Spinal cord (tissue), 10 donors: ENCODE measurements around the gene CDH13. TPM values are rescaled to one million over a fixed set of nuclear protein-coding genes. Genes with fewer than 3 reads are reported as not detected.

Experiments
- DNase-seq, 6 donors: peaks; one replicate each; pipeline versions ENCODE4 v3.0.0 to v3.0.0-alpha.2; 2013 to 2015; ENCODE audit warnings: low spot score in 6 of 6, low read depth in 4 of 6
- H3K27ac ChIP-seq: one replicate; pipeline ENCODE4 v1.5.1; 2013; ENCODE audit warnings: low read depth, low read length, control low read depth
- H3K27me3 ChIP-seq: one replicate; pipeline ENCODE4 v1.6.1; 2013; ENCODE audit warnings: low read length; ENCODE audit not compliant: control insufficient read depth, insufficient read depth
- H3K36me3 ChIP-seq: one replicate; pipeline ENCODE4 v1.6.1; 2013; ENCODE audit warnings: low read length; ENCODE audit not compliant: control insufficient read depth, insufficient read depth
- H3K4me1 ChIP-seq: one replicate; pipeline ENCODE4 v1.6.1; 2013; ENCODE audit warnings: low read length; ENCODE audit not compliant: control insufficient read depth, insufficient read depth
- H3K4me3 ChIP-seq: one replicate; pipeline ENCODE4 v1.5.1; 2013; ENCODE audit warnings: low read depth, low read length, control low read depth
- H3K9me3 ChIP-seq: one replicate; pipeline ENCODE4 v1.6.1; 2013; ENCODE audit warnings: low read length; ENCODE audit not compliant: control insufficient read depth, insufficient read depth
- WGBS: methylation state at CpG from one replicate; pipeline ENCODE4 v1.1.5; 2013; ENCODE audit warnings: missing lambda C conversion rate; ENCODE audit not compliant: insufficient coverage; 5-methylcytosine and 5-hydroxymethylcytosine counted together
- polyA plus RNA-seq, 2 donors: library from polyadenylated mRNA; unstranded; fragments of 120-200 nt; gene quantifications; one replicate each; pipeline ENCODE4 v1.2.1, GENCODE V29; 2013; ENCODE audit not compliant: insufficient read length in 2 of 2
- total RNA-seq, 2 donors: library from RNA; depleted of rRNA in 1 of 2; stranded (reverse); fragments of 120-200 nt in 1 of 2; fragments of >200 nt in 1 of 2; gene quantifications; one replicate each; pipeline versions ENCODE4 v1.2.3 to v1.2.4, GENCODE V29; 2013 to 2014
- donor health status: healthy.

Gene CDH13
- total and polyA plus RNA-seq, 4 donors: 34.5 to 82.3 (median 76.4) TPM

DNA sequence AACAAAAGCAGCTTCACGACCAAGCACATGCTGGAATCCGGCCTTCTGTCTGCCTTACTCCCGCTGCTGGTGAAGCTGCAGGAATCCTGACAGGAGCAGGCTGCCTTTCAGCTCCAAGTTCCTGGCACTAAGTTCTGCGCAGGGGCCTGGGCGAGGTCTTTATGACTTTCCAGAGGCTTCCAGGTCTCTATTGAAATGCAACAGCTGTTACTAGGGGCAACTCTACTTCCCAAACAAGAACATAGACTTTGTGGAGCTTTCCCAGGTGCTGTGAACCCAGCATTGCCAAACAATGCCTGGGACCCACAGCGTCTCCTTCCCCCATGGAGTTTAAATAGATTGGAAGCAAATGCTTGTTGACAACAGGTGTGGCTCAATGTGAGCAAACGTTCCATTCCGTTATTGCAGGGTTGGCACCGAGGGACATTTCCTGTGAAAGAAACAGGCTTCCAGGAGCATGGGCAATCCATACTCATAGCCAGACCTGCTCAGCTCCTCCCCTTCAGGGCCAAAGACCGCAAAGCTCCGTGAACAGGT lies 156.0 kb downstream of the CDH13 start:
- H3K27ac ChIP-seq: no peak overlapping the region
- H3K9me3 ChIP-seq: no peaks in the 10 kb centered on the region
- 7% methylated on average over 8 of the region's 11 CpGs for WGBS
- H3K27me3 ChIP-seq: no peaks in the 10 kb centered on the region
- DNase-seq: peak in 4 of 6 donors; percentile 22 to 79 (median 51)
- H3K4me3 ChIP-seq: no peak overlapping the region
- no peaks in the 10 kb centered on the region for H3K36me3 ChIP-seq
- peaks cover 15% of the 10 kb centered on the region for H3K4me1 ChIP-seq

DNA sequence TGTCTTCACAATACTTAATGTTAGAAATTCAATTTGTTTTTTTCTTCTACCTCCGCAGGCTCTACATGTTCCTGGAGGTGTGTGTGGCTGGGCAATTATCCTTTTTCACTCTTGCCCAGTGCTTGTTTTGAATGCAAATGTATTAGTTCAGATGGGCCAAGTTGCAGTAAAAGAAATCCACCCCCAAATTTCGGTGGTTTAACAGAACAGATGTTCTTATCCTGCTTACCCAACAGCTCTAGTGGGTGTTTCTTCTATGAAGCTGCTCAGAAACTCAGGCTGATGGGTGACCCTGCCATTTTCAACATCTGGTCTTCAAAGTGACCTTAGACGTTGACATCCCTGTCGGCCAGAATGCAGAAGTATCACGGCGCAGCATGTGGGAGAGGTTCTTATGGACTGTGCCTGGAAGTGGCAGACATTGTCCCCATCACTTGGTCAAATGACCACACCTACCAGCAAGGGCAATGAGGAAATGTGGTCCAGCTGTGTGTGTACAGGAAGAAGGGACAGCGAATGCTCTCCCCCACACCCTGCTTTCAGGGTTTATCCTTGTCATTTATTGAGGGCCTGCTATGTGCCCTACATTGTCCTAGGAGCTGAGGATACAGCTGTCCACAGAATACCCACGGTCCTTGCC lies 157.3 kb downstream of the CDH13 start:
- WGBS: 67% methylated on average over 3 of the region's 8 CpGs
- Histone ChIP-seq H3K36me3 (no peaks in the 10 kb centered on the region), H3K9me3 (no peaks in the 10 kb centered on the region), H3K4me3 (no peak overlapping the region), H3K27ac (no peak overlapping the region), H3K4me1 (peaks cover 15% of the 10 kb centered on the region), H3K27me3 (no peaks in the 10 kb centered on the region)
- no peak for DNase-seq

- Histone ChIP-seq H3K36me3 (no peaks in the 10 kb centered on the region), H3K4me1 (peaks cover 15% of the 10 kb centered on the region), H3K4me3 (no peak overlapping the region), H3K9me3 (no peaks in the 10 kb centered on the region), H3K27ac (no peak overlapping the region), H3K27me3 (no peaks in the 10 kb centered on the region)
- 92% methylated on average over 3 of the region's 3 CpGs for WGBS
- no peak for DNase-seq
These were observed 157.8 kb downstream of the CDH13 start for GRCh38 chr16:82784573-82784968.

GRCh38 chr16:82788225-82788624 lies 161.5 kb downstream of the CDH13 start:
- no peaks in the 10 kb centered on the region for H3K27me3 ChIP-seq
- peaks cover 6% of the 10 kb centered on the region for H3K4me1 ChIP-seq
- no peak overlapping the region for H3K27ac ChIP-seq
- H3K4me3 ChIP-seq: no peak overlapping the region
- WGBS: 90% methylated on average over 4 of the region's 7 CpGs
- H3K36me3 ChIP-seq: no peaks in the 10 kb centered on the region
- DNase-seq: no peak
- H3K9me3 ChIP-seq: no peaks in the 10 kb centered on the region

- no peak overlapping the region for H3K27ac ChIP-seq
- WGBS: 100% methylated on average over 1 of the region's 4 CpGs
- no peaks in the 10 kb centered on the region for H3K27me3 ChIP-seq
- peaks cover 4% of the 10 kb centered on the region for H3K4me1 ChIP-seq
- H3K4me3 ChIP-seq: no peak overlapping the region
- H3K9me3 ChIP-seq: no peaks in the 10 kb centered on the region
- no peak for DNase-seq
- no peaks in the 10 kb centered on the region for H3K36me3 ChIP-seq
These were observed 162.2 kb downstream of the CDH13 start for GRCh38 chr16:82788919-82789318.

GRCh38 chr16:82792693-82793092 lies 165.9 kb downstream of the CDH13 start:
- no peaks in the 10 kb centered on the region for H3K36me3 ChIP-seq
- H3K27me3 ChIP-seq: no peaks in the 10 kb centered on the region
- peaks cover 4% of the 10 kb centered on the region for H3K4me1 ChIP-seq

DNA sequence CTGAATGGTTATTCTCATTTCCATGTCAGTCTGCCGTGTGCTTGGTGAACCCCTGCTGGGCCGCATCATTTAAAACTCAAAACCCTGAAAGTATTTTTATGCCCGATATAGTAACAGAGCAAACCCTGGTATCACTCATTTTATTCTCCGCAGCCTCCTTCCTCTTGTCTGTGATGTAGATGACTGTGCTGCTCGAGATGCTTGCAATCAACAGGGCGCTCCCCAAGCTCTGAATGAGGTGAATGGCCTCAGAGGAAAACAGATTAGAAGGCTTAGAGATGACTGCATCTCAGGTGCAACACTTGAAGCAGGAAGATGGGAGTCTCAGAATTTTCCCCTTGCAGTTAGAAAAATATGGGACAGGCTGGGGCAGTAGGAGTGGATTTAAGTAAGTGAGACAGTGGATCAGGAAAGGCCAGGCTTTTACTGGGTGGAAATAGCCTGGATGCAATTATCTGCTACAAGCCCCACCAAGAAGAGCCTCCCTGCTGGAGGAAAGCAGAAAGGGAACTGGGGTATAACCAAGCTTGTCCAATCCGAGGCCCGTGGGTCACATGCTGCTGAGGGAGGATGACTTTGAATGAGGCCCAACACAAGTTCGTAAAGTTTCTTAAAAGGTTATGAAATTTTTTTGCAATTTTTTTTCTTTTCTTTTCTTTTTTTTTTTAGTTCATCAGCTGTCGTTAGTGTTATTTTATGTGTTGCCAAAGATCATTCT lies 166.9 kb downstream of the CDH13 start:
- Histone ChIP-seq H3K4me1 (peaks cover 4% of the 10 kb centered on the region), H3K4me3 (no peak overlapping the region), H3K27me3 (no peaks in the 10 kb centered on the region), H3K9me3 (no peaks in the 10 kb centered on the region), H3K27ac (no peak overlapping the region), H3K36me3 (no peaks in the 10 kb centered on the region)
- DNase-seq: peak in 1 of 6 donors; percentile 49
- 50% methylated on average over 3 of the region's 10 CpGs for WGBS

More at GRCh38 chr16:82792693-82793092, 165.9 kb downstream of the CDH13 start:
- peak in 2 of 6 donors; percentile 42 to 58 for DNase-seq
- WGBS: 41% methylated on average over 4 of the region's 6 CpGs
- Histone ChIP-seq H3K27ac (no peak overlapping the region), H3K4me3 (no peak overlapping the region), H3K9me3 (no peaks in the 10 kb centered on the region)

DNA sequence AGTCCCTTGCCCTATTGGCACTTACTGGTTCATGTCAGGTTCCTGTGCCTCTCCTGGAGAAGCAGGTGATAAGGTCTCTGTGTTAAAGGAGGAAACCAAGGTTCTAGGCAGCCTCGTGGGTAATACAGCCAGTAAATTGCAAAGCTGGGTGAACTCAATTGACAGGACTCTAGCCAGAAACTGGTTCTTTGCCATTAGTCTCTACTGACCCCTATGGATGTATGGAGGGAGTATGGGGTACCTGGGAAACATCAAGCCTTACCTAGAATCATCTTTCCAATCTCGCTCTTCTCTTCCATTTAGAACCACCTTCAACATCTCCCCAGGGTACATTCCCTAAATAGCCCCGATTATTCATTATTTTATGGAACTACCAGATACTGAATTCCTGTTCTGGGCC lies 169.3 kb downstream of the CDH13 start:
- H3K4me3 ChIP-seq: no peak overlapping the region
- 63% methylated on average over 1 of the region's 3 CpGs for WGBS
- H3K27ac ChIP-seq: no peak overlapping the region
- no peaks in the 10 kb centered on the region for H3K36me3 ChIP-seq
- DNase-seq: no peak
- H3K27me3 ChIP-seq: no peaks in the 10 kb centered on the region
- H3K9me3 ChIP-seq: no peaks in the 10 kb centered on the region
- peaks cover 4% of the 10 kb centered on the region for H3K4me1 ChIP-seq

GRCh38 chr16:82801361-82801760 lies 174.6 kb downstream of the CDH13 start:
- no peaks in the 10 kb centered on the region for H3K9me3 ChIP-seq
- H3K4me3 ChIP-seq: no peak overlapping the region
- no peaks in the 10 kb centered on the region for H3K36me3 ChIP-seq
- DNase-seq: no peak
- no peaks in the 10 kb centered on the region for H3K4me1 ChIP-seq
- H3K27me3 ChIP-seq: no peaks in the 10 kb centered on the region
- 91% methylated on average over 4 of the region's 4 CpGs for WGBS
- H3K27ac ChIP-seq: no peak overlapping the region

DNA sequence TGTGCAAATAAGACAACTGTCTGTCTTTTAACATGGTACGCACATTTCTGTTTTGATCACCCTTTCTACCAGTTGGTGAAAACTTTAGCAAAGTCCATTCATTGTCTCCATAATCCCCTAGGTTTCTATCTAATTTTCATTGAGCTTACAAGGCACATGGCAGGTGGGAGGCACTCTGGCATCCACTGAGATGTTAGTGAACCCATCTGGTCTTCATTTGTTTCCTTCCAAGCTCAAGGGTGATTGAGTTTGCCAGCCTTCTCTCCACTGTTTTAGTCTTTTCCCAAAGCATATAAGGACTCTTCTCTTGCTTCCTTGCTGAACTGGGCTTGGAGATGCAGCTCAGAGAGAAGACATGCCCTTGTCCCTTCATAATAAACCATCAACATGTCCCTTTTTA lies 179.1 kb downstream of the CDH13 start:
- 100% methylated on average over 1 of the region's 1 CpG for WGBS
- H3K36me3 ChIP-seq: no peaks in the 10 kb centered on the region
- no peaks in the 10 kb centered on the region for H3K4me1 ChIP-seq
- no peak for DNase-seq
- no peak overlapping the region for H3K4me3 ChIP-seq
- H3K27me3 ChIP-seq: no peaks in the 10 kb centered on the region
- H3K9me3 ChIP-seq: no peaks in the 10 kb centered on the region
- H3K27ac ChIP-seq: no peak overlapping the region
